IMR-90 (cell line): ENCODE measurements around the gene ANKRD27. TPM values are rescaled to one million over a fixed set of nuclear protein-coding genes. Genes with fewer than 3 reads are reported as not detected.

Experiments
- ATAC-seq: fragments of 200-7000 bp; cut with Tn5 transposase; 2 replicates; pipeline ENCODE4 v1.9.1; 2020; ENCODE audit warnings: low read depth, mild to moderate bottlenecking, moderate library complexity
- BruUV-seq: library from RNA; stranded (reverse); fragments of 400-500 nt; replicated peaks from 2 replicates; lab custom pipeline; 2021; lab: Mats Ljungman, UMichigan
- CTCF ChIA-PET: fragments of 300-600 bp; formaldehyde crosslinking; extraction: SDS; loops from one replicate; lab custom pipeline; 2021; ENCODE audit warnings: antibody characterized with exemption; lab: Yijun Ruan, JAX
- POLR2A ChIA-PET: fragments of 300-600 bp; sonication (Branson Sonifier 250); formaldehyde crosslinking; loops from one replicate; lab custom pipeline; 2022; ENCODE audit warnings: antibody characterized with exemption; ENCODE audit not compliant: unreplicated experiment; lab: Charles Lee
- DNase-seq: peaks from one replicate; pipeline ENCODE4 v3.0.0; 2013
- H2AFZ ChIP-seq: replicated peaks from 2 replicates; pipeline ENCODE3; 2013; ENCODE audit warnings: low read length, mild to moderate bottlenecking; ENCODE audit not compliant: poor library complexity
- H2AK5ac ChIP-seq: 2 replicates; pipeline ENCODE4 v1.6.1; 2013; ENCODE audit warnings: low read depth, low read length, inconsistent platforms
- H2AK9ac ChIP-seq: replicated peaks from 2 replicates; pipeline ENCODE3; 2013; ENCODE audit warnings: mild to moderate bottlenecking, low read depth, low read length, moderate library complexity; ENCODE audit not compliant: poor library complexity
- H2BK120ac ChIP-seq: 2 replicates; pipeline ENCODE4 v1.6.1; 2013; ENCODE audit warnings: low read depth, low read length, inconsistent platforms
- H2BK15ac ChIP-seq: 3 replicates; pipeline ENCODE4 v1.6.1; 2013; ENCODE audit warnings: low read depth, low read length, inconsistent platforms
- H2BK20ac ChIP-seq: 2 replicates; pipeline ENCODE4 v1.6.1; 2013; ENCODE audit warnings: low read depth, mild to moderate bottlenecking, inconsistent platforms, low read length, moderate library complexity
- H2BK5ac ChIP-seq: 2 replicates; pipeline ENCODE4 v1.6.1; 2013; ENCODE audit warnings: mild to moderate bottlenecking, low read depth, low read length, inconsistent platforms; ENCODE audit not compliant: poor library complexity, severe bottlenecking
- H3K14ac ChIP-seq: replicated peaks from 2 replicates; pipeline ENCODE4 v1.6.1; 2013; ENCODE audit warnings: low read depth, low read length, inconsistent platforms
- H3K18ac ChIP-seq: 2 replicates; pipeline ENCODE4 v1.6.1; 2013; ENCODE audit warnings: low read depth, low read length, control low read depth
- H3K23ac ChIP-seq: 2 replicates; pipeline ENCODE4 v1.6.1; 2013; ENCODE audit warnings: low read depth, low read length, inconsistent platforms
- H3K27ac ChIP-seq: 2 replicates; pipeline ENCODE4 v1.5.1; 2013; ENCODE audit warnings: mild to moderate bottlenecking, control low read depth, low read length; ENCODE audit not compliant: insufficient read depth
- H3K27me3 ChIP-seq: 2 replicates; pipeline ENCODE4 v1.6.1; 2013; ENCODE audit warnings: low read length; ENCODE audit not compliant: control insufficient read depth, insufficient read depth
- H3K36me3 ChIP-seq: 2 replicates; pipeline ENCODE4 v1.6.1; 2013; ENCODE audit warnings: low read length, mixed read lengths; ENCODE audit not compliant: control insufficient read depth, insufficient read depth
- H3K4ac ChIP-seq: 2 replicates; pipeline ENCODE4 v1.6.1; 2013; ENCODE audit warnings: low read depth, low read length, inconsistent platforms
- H3K4me1 ChIP-seq: 2 replicates; pipeline ENCODE4 v1.6.1; 2013; ENCODE audit warnings: low read length, mixed read lengths; ENCODE audit not compliant: control insufficient read depth, insufficient read depth
- H3K4me2 ChIP-seq: 2 replicates; pipeline ENCODE4 v1.6.1; 2013; ENCODE audit warnings: low read depth, mild to moderate bottlenecking, control low read depth, low read length, moderate library complexity
- H3K4me3 ChIP-seq: 2 replicates; pipeline ENCODE4 v1.5.1; 2013; ENCODE audit warnings: low read depth, mild to moderate bottlenecking, control low read depth, low read length, moderate library complexity; ENCODE audit not compliant: insufficient read depth
- H3K56ac ChIP-seq: 2 replicates; pipeline ENCODE4 v1.6.1; 2013; ENCODE audit warnings: low read length, inconsistent platforms; ENCODE audit not compliant: insufficient read depth; ENCODE audit errors: extremely low read depth
- H3K79me1 ChIP-seq, 2 experiments: 2 replicates each; pipeline ENCODE4 v1.6.1; 2013; ENCODE audit warnings: low read length in 2 of 2, inconsistent platforms in 1 of 2, low read depth in 1 of 2
- H3K9ac ChIP-seq: 2 replicates; pipeline ENCODE4 v1.6.1; 2013; ENCODE audit warnings: low read depth, low read length, control low read depth
- H3K9me1 ChIP-seq: 2 replicates; pipeline ENCODE4 v1.6.1; 2013; ENCODE audit warnings: low read length, inconsistent platforms; ENCODE audit not compliant: insufficient read depth
- H3K9me3 ChIP-seq: 2 replicates; pipeline ENCODE4 v1.6.1; 2013; ENCODE audit warnings: low read length; ENCODE audit not compliant: control insufficient read depth, insufficient read depth
- H4K20me1 ChIP-seq: 2 replicates; pipeline ENCODE4 v1.6.1; 2013; ENCODE audit warnings: low read length, inconsistent platforms; ENCODE audit not compliant: insufficient read depth
- H4K5ac ChIP-seq: 2 replicates; pipeline ENCODE4 v1.6.1; 2013; ENCODE audit warnings: mild to moderate bottlenecking, low read depth, low read length, control low read depth
- H4K8ac ChIP-seq, 2 experiments: 2 replicates each; pipeline ENCODE4 v1.6.1; 2013; ENCODE audit warnings: low read depth in 2 of 2, low read length in 2 of 2, control low read depth in 1 of 2, inconsistent platforms in 1 of 2
- H4K91ac ChIP-seq: 2 replicates; pipeline ENCODE4 v1.6.1; 2013; ENCODE audit warnings: low read depth, low read length, inconsistent platforms; ENCODE audit not compliant: insufficient read depth
- BHLHE40 ChIP-seq: fragments of 150-350 bp; IDR thresholded peaks from 2 replicates; pipeline ENCODE4 v1.6.1; 2016; ENCODE audit warnings: mild to moderate bottlenecking, low read depth, low read length
- CEBPB ChIP-seq: IDR thresholded peaks from 2 replicates; pipeline ENCODE4 v1.6.1; 2012; ENCODE audit warnings: low read depth, low read length, improper control_type of control experiment
- CHD1 ChIP-seq: IDR thresholded peaks from 2 replicates; pipeline ENCODE4 v1.6.1; 2012; ENCODE audit warnings: low read depth, low read length, improper control_type of control experiment
- CTCF ChIP-seq: conservative IDR thresholded peaks from 2 replicates; pipeline ENCODE4 v1.5.1; 2012; ENCODE audit warnings: mild to moderate bottlenecking, low read depth, low read length, improper control_type of control experiment
- ELK1 ChIP-seq: fragments of 150-350 bp; IDR thresholded peaks from 2 replicates; pipeline ENCODE4 v1.6.1; 2016; ENCODE audit warnings: low read depth, mild to moderate bottlenecking, low read length, moderate library complexity, borderline replicate concordance
- FOS ChIP-seq: fragments of 150-350 bp; IDR thresholded peaks from 2 replicates; pipeline ENCODE4 v1.6.1; 2016; ENCODE audit warnings: low read depth, low read length
- MAFK ChIP-seq: IDR thresholded peaks from 2 replicates; pipeline ENCODE4 v1.6.1; 2012; ENCODE audit warnings: low read depth, low read length, improper control_type of control experiment
- MAZ ChIP-seq: IDR thresholded peaks from 2 replicates; pipeline ENCODE4 v1.6.1; 2012; ENCODE audit warnings: low read depth, mild to moderate bottlenecking, low read length, improper control_type of control experiment, moderate library complexity, borderline replicate concordance
- MXI1 ChIP-seq: IDR thresholded peaks from 2 replicates; pipeline ENCODE4 v1.6.1; 2012; ENCODE audit warnings: low read depth, mild to moderate bottlenecking, low read length, moderate library complexity, borderline replicate concordance
- NFE2L2 ChIP-seq: fragments of 150-350 bp; IDR thresholded peaks from 2 replicates; pipeline ENCODE4 v1.6.1; 2016; ENCODE audit warnings: low read depth, mild to moderate bottlenecking, low read length
- POLR2A ChIP-seq: IDR thresholded peaks from 2 replicates; pipeline ENCODE4 v1.6.1; 2012; ENCODE audit warnings: mild to moderate bottlenecking, low read depth, low read length
- RAD21 ChIP-seq: IDR thresholded peaks from 2 replicates; pipeline ENCODE4 v1.6.1; 2012; ENCODE audit warnings: low read length, improper control_type of control experiment
- RCOR1 ChIP-seq: IDR thresholded peaks from 2 replicates; pipeline ENCODE4 v1.6.1; 2012; ENCODE audit warnings: mild to moderate bottlenecking, low read length, improper control_type of control experiment; ENCODE audit not compliant: insufficient replicate concordance
- RFX5 ChIP-seq: IDR thresholded peaks from 2 replicates; pipeline ENCODE4 v1.8.0; 2012; ENCODE audit warnings: low read depth, mild to moderate bottlenecking, low read length, moderate library complexity
- SMC3 ChIP-seq: fragments of 150-350 bp; IDR thresholded peaks from 2 replicates; pipeline ENCODE4 v1.6.1; 2016; ENCODE audit warnings: low read depth, mild to moderate bottlenecking, antibody characterized with exemption, low read length, moderate library complexity
- WGBS, 2 experiments: methylation state at CpG; one replicate each; pipeline versions ENCODE4 v1.1.5 to v1.1.7; 2013; ENCODE audit warnings: missing lambda C conversion rate in 2 of 2; ENCODE audit not compliant: insufficient read length in 1 of 2; ENCODE audit errors: extremely low coverage in 2 of 2; 5-methylcytosine and 5-hydroxymethylcytosine counted together
- dilution Hi-C: fragments of 300-500 bp; cut with HindIII; formaldehyde crosslinking; loops from one replicate; pipeline ENCODE4 v1.14.3; 2018; ENCODE audit warnings: low sequenced_read_pairs; ENCODE audit not compliant: unreplicated experiment
- in situ Hi-C: fragments of 300-500 bp; cut with MboI; formaldehyde crosslinking; loops from 3 replicates; pipeline ENCODE4 v1.14.3; 2019; ENCODE audit warnings: low sequenced_read_pairs, inconsistent platforms, mixed read lengths
- intact Hi-C: fragments of 100-400 bp; cut with micrococcal nuclease; formaldehyde crosslinking; loops from 2 replicates; pipeline ENCODE4 v1.10.0; 2022
- polyA plus RNA-seq, 3 experiments: library from polyadenylated mRNA; depleted of rRNA; stranded (reverse); fragments of >200 nt; gene quantifications; 2 replicates each; pipeline ENCODE4 v1.2.3, GENCODE V29; 2012; ENCODE audit warnings: low replicate concordance in 1 of 3
- total RNA-seq: library from RNA; depleted of rRNA; stranded (reverse); fragments of >200 nt; gene quantifications from 2 replicates; pipeline ENCODE4 v1.2.3, GENCODE V29; 2012

Gene ANKRD27
- total and polyA plus RNA-seq, 2 of the 4 experiments (the other 2 are of a cell fraction) = 16.7 to 35.0 TPM

- Histone ChIP-seq H3K4ac (no peak overlapping the region), H3K79me1 (no peaks in the 10 kb centered on the region), H3K27ac (no peak overlapping the region), H3K14ac (no peak overlapping the region), H3K9me3 (no peaks in the 10 kb centered on the region), H3K36me3 (no peaks in the 10 kb centered on the region), H2AK5ac (no peak overlapping the region), H3K23ac (no peak overlapping the region), H3K9me1 (no peaks in the 10 kb centered on the region), H2BK20ac (no peak overlapping the region), H2AK9ac (no peak overlapping the region), H3K4me3 (no peak overlapping the region), H3K4me1 (no peaks in the 10 kb centered on the region), H2BK15ac (no peak overlapping the region), H3K56ac (no peak overlapping the region), H2AFZ (no peak overlapping the region), H3K27me3 (no peaks in the 10 kb centered on the region; the same call in none of the 2 replicates), H4K8ac (no peak overlapping the region), H2BK120ac (no peak overlapping the region), H4K91ac (no peak overlapping the region), H3K18ac (no peak overlapping the region), H3K4me2 (no peak overlapping the region), H4K20me1 (no peaks in the 10 kb centered on the region), H3K9ac (no peak overlapping the region), H2BK5ac (no peak overlapping the region), H4K5ac (no peak overlapping the region)
- intact Hi-C loops (no loop called here), in situ Hi-C loops (loop anchor here (25.0 kb wide), 1 partner anchor 1896 kb away; no protein-coding TSS in a partner anchor), dilution Hi-C loops (no loop called here)
- BruUV-seq = no TSS peak
- POLR2A ChIA-PET = interaction anchor here (0.5 kb wide), 1 partner anchor 305 kb away, joined by 3 read pairs; no protein-coding TSS in a partner anchor
- CTCF ChIA-PET = no interaction called here
- TF ChIP-seq ELK1 = no peak
- TF ChIP-seq BHLHE40 = no peak
- no peak for TF ChIP-seq CEBPB
- no peak for TF ChIP-seq RFX5
- TF ChIP-seq RAD21 = no peak
- no peak for TF ChIP-seq POLR2A
- TF ChIP-seq RCOR1 = no peak
- no peak for TF ChIP-seq MAFK
- no peak for TF ChIP-seq NFE2L2
- TF ChIP-seq SMC3 = no peak
- no peak for TF ChIP-seq MXI1
- TF ChIP-seq MAZ = no peak
- no peak for TF ChIP-seq CHD1
- TF ChIP-seq FOS = no peak
- TF ChIP-seq CTCF = no peak
- DNase-seq (no peak), ATAC-seq (no peak)
- 29% methylated on average over 2 of the region's 10 CpGs; no CpG with 5 or more reads in 1 of the 2 experiments for WGBS, 2 experiments
Observed at GRCh38 chr19:32558607-32559228, 116.3 kb downstream of the ANKRD27 start.
